Testis (tissue), 2 donors: Measurements from ENCODE around the gene SIRT6.
"Not testable (repeated sequence)": the region's sequence is repeated elsewhere in the genome, so short reads cannot be mapped to it uniquely, and the experiment has no call there.

Experiments
- CTCF ChIP-seq, 3 experiments: fragments of 450-650 bp in 2 of 3; fragments of 200-600 bp in 1 of 3; sonication (generic) in 1 of 3; IDR thresholded peaks; one replicate each; pipeline ENCODE4 v1.5.1; 2016 to 2019; ENCODE audit warnings: antibody characterized with exemption in 3 of 3, mild to moderate bottlenecking in 2 of 3, moderate library complexity in 1 of 3
- POLR2A ChIP-seq: fragments of 450-650 bp; IDR thresholded peaks from one replicate; pipeline ENCODE4 v1.6.1; 2017; ENCODE audit warnings: antibody characterized with exemption, mild to moderate bottlenecking, moderate library complexity

DNA sequence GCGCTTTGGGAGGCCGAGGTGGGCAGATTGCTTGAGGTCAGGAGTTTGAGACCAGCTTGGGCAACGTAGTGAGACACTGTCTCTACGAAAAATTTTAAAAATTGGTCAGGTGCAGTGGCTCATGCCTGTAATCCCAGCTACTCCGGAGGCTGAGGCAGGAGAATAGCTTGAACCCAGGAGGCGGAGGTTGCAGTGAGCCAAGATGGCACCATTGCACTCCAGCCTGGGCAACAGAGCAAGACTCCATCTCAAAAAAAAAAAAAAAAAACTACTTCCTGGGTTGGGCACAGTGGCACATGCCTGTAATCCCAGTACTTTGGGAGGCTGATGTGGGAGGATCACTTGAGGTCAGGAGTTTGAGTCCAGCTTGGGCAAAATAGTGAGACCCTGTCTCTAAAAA lies 49.2 kb upstream of the SIRT6 start:
- TF ChIP-seq CTCF (IDR thresholded peaks at IDR 0.05); POLR2A: not testable (repeated sequence)
